Osteoblast (primary cell): Measurements from ENCODE around the gene GJD3. TPM values are rescaled to one million over a fixed set of nuclear protein-coding genes. Genes with fewer than 3 reads are reported as not detected.

Experiments used
- DNase-seq: peaks from one replicate; pipeline ENCODE4 v3.0.0; 2011; ENCODE audit warnings: low spot score, mixed read lengths; ENCODE audit not compliant: insufficient read length; ENCODE audit errors: missing footprints
- H2AFZ ChIP-seq: 2 replicates; pipeline ENCODE4 v1.6.0; 2011; ENCODE audit warnings: mild to moderate bottlenecking, low read length
- H3K27ac ChIP-seq: 2 replicates; pipeline ENCODE4 v1.5.1; 2011; ENCODE audit warnings: mild to moderate bottlenecking, low read depth, low read length, moderate library complexity
- H3K27me3 ChIP-seq: 2 replicates; pipeline ENCODE4 v1.6.0; 2012; ENCODE audit warnings: mild to moderate bottlenecking, control low read depth, inconsistent platforms, low read length, moderate library complexity; ENCODE audit not compliant: insufficient read depth
- H3K36me3 ChIP-seq: 2 replicates; pipeline ENCODE4 v1.5.1; 2011; ENCODE audit warnings: mild to moderate bottlenecking, low read length, control low read depth, moderate library complexity; ENCODE audit not compliant: insufficient read depth
- H3K4me1 ChIP-seq: 2 replicates; pipeline ENCODE4 v1.5.1; 2011; ENCODE audit warnings: mild to moderate bottlenecking, low read length, control low read depth, moderate library complexity; ENCODE audit not compliant: insufficient read depth
- H3K4me2 ChIP-seq: 2 replicates; pipeline ENCODE4 v1.6.0; 2011; ENCODE audit warnings: mild to moderate bottlenecking, low read length; ENCODE audit not compliant: insufficient read depth
- H3K4me3 ChIP-seq: fragments of 200-600 bp; sonication (generic); 3 replicates; pipeline ENCODE4 v1.5.1; 2012; ENCODE audit warnings: mild to moderate bottlenecking, low read length, inconsistent platforms; ENCODE audit not compliant: insufficient read depth
- H3K79me2 ChIP-seq: 2 replicates; pipeline ENCODE4 v1.6.0; 2012; ENCODE audit warnings: mild to moderate bottlenecking, low read length, control low read depth, inconsistent platforms; ENCODE audit not compliant: insufficient read depth
- H3K9me3 ChIP-seq: 2 replicates; pipeline ENCODE4 v1.5.1; 2011; ENCODE audit warnings: low read depth, low read length, control low read depth
- H4K20me1 ChIP-seq: 2 replicates; pipeline ENCODE4 v1.6.0; 2012; ENCODE audit warnings: mild to moderate bottlenecking, low read length, control low read depth; ENCODE audit not compliant: insufficient read depth
- CTCF ChIP-seq: IDR thresholded peaks from 2 replicates; pipeline ENCODE4 v1.5.1; 2011; ENCODE audit warnings: mild to moderate bottlenecking, low read depth, low read length, moderate library complexity; ENCODE audit errors: extremely low read depth
- total RNA-seq: library from RNA; depleted of rRNA; stranded (reverse); fragments of >200 nt; gene quantifications from 2 replicates; pipeline ENCODE4 v1.2.3, GENCODE V29; 2012

The GJD3 gene
- total RNA-seq, 1 donor, result 1.8 TPM

GRCh38 chr17:40366076-40366860 is 1.7 kb upstream of the GJD3 start:
- peaks cover 11% of the 10 kb centered on the region for H3K4me1 ChIP-seq
- no peak overlapping the region for H3K27ac ChIP-seq
- no peak overlapping the region for H3K4me3 ChIP-seq
- H4K20me1 ChIP-seq, result peaks cover 5% of the 10 kb centered on the region
- no peak overlapping the region for H3K4me2 ChIP-seq
- H3K27me3 ChIP-seq, result no peaks in the 10 kb centered on the region
- no peaks in the 10 kb centered on the region for H3K9me3 ChIP-seq
- H3K36me3 ChIP-seq, result no peaks in the 10 kb centered on the region
- H2AFZ ChIP-seq, result no peak overlapping the region
- DNase-seq, result peak; percentile 81
- peaks cover 6% of the 10 kb centered on the region for H3K79me2 ChIP-seq
- TF ChIP-seq CTCF, result no peak

- peaks cover 11% of the 10 kb centered on the region for H3K4me1 ChIP-seq
- H3K79me2 ChIP-seq, result peaks cover 6% of the 10 kb centered on the region
- no peak for DNase-seq
- H3K4me3 ChIP-seq, result peak overlapping the region; percentile 77
- no peaks in the 10 kb centered on the region for H3K36me3 ChIP-seq
- peak overlapping the region; percentile 78 for H3K4me2 ChIP-seq
- peaks cover 5% of the 10 kb centered on the region for H4K20me1 ChIP-seq
- no peak overlapping the region for H3K27ac ChIP-seq
- no peak for TF ChIP-seq CTCF
- no peak overlapping the region for H2AFZ ChIP-seq
- H3K27me3 ChIP-seq, result no peaks in the 10 kb centered on the region
- H3K9me3 ChIP-seq, result no peaks in the 10 kb centered on the region
Measured at GRCh38 chr17:40364906-40365305, 369 bp upstream of the GJD3 start.

- peak; percentile 90 for DNase-seq
- Histone ChIP-seq H3K27me3 (no peaks in the 10 kb centered on the region), H2AFZ (peak overlapping the region; percentile 65), H3K36me3 (no peaks in the 10 kb centered on the region), H3K4me3 (peak overlapping the region; percentile 77), H3K4me2 (peak overlapping the region; percentile 78), H3K79me2 (peaks cover 6% of the 10 kb centered on the region), H4K20me1 (peaks cover 5% of the 10 kb centered on the region), H3K4me1 (peaks cover 16% of the 10 kb centered on the region), H3K9me3 (no peaks in the 10 kb centered on the region), H3K27ac (no peak overlapping the region)
- no peak for TF ChIP-seq CTCF
Measured at GRCh38 chr17:40363111-40363827, 1.3 kb downstream of the GJD3 start.

GRCh38 chr17:40362696-40363110 is 1.8 kb downstream of the GJD3 start:
- peaks cover 5% of the 10 kb centered on the region for H4K20me1 ChIP-seq
- peaks cover 6% of the 10 kb centered on the region for H3K79me2 ChIP-seq
- H2AFZ ChIP-seq, result peak overlapping the region; percentile 47
- H3K36me3 ChIP-seq, result no peaks in the 10 kb centered on the region
- H3K27me3 ChIP-seq, result no peaks in the 10 kb centered on the region
- peak overlapping the region; percentile 77 for H3K4me3 ChIP-seq
- TF ChIP-seq CTCF, result peak; percentile 58
- peaks cover 16% of the 10 kb centered on the region for H3K4me1 ChIP-seq
- peak; percentile 99 for DNase-seq
- no peaks in the 10 kb centered on the region for H3K9me3 ChIP-seq
- H3K4me2 ChIP-seq, result peak overlapping the region; percentile 78
- H3K27ac ChIP-seq, result no peak overlapping the region
